Lower leg skin (tissue), 3 donors: ENCODE results near the gene EHMT2.

ENCODE experiments used
- POLR2A ChIP-seq, 2 donors: fragments of 450-650 bp; IDR thresholded peaks; one replicate each; pipeline ENCODE4 v1.6.1; 2016 to 2017; ENCODE audit warnings: antibody characterized with exemption in 2 of 2, mild to moderate bottlenecking in 1 of 2, moderate library complexity in 1 of 2
- TF ChIP-seq, protein P1 (sequence below), 3 donors: fragments of 450-650 bp; IDR thresholded peaks; one replicate each; pipeline ENCODE4 v1.5.1; 2016; ENCODE audit warnings: antibody characterized with exemption in 3 of 3, mild to moderate bottlenecking in 3 of 3, moderate library complexity in 2 of 3

DNA sequence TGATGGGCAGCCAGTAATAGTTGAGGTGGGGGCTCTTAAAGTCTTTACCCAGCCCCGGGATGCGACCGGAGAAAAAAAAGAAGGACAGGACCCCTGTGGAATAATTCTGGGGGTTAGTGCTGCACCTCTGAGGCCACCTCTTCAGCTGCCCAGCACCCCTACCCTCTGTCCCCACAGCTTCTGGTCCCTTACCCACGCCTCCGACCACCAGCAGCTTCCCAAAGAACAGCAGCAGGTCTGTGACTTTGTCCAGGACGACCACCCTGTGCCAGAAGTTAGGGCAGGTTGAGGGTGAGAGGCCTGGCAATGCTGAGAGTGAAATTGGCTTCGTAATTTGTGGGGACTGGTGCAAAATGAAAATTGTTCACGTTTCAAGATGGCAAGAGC is 32.7 kb downstream of the EHMT2 start:
- TF ChIP-seq, protein P1, sequence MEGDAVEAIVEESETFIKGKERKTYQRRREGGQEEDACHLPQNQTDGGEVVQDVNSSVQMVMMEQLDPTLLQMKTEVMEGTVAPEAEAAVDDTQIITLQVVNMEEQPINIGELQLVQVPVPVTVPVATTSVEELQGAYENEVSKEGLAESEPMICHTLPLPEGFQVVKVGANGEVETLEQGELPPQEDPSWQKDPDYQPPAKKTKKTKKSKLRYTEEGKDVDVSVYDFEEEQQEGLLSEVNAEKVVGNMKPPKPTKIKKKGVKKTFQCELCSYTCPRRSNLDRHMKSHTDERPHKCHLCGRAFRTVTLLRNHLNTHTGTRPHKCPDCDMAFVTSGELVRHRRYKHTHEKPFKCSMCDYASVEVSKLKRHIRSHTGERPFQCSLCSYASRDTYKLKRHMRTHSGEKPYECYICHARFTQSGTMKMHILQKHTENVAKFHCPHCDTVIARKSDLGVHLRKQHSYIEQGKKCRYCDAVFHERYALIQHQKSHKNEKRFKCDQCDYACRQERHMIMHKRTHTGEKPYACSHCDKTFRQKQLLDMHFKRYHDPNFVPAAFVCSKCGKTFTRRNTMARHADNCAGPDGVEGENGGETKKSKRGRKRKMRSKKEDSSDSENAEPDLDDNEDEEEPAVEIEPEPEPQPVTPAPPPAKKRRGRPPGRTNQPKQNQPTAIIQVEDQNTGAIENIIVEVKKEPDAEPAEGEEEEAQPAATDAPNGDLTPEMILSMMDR (IDR thresholded peaks at IDR 0.05) = no peak
- no peak for TF ChIP-seq POLR2A (IDR thresholded peaks at IDR 0.05)
